Endothelial cell of umbilical vein (primary cell): Measurements from ENCODE around the gene ARMC5. TPM values are rescaled to one million over a fixed set of nuclear protein-coding genes. Genes with fewer than 3 reads are reported as not detected.

Experiments
- BruUV-seq: library from RNA; stranded (reverse); fragments of 400-500 nt; replicated peaks from 2 replicates; lab custom pipeline; 2021; lab: Mats Ljungman, UMichigan
- CTCF ChIA-PET: fragments of 300-600, 350-600 bp; sonication (Branson Sonifier 250); formaldehyde crosslinking; loops from one replicate; lab custom pipeline; 2021; ENCODE audit warnings: antibody characterized with exemption, inconsistent platforms; lab: Charles Lee
- POLR2A ChIA-PET: fragments of 300-600, 350-600 bp; sonication (Branson Sonifier 250); formaldehyde crosslinking; loops from one replicate; lab custom pipeline; 2021; ENCODE audit warnings: antibody characterized with exemption, inconsistent platforms; lab: Charles Lee
- DNase-seq: peaks from one replicate; pipeline ENCODE4 v3.0.0-alpha.2; 2011; ENCODE audit warnings: low read depth, low spot score
- FAIRE-seq: peaks from 2 replicates; lab custom pipeline; 2011; peaks lifted over from hg19 to GRCh38; lab: Jason Lieb, UNC
- H2AFZ ChIP-seq: 2 replicates; pipeline ENCODE4 v1.6.0; 2012; ENCODE audit warnings: low read depth, low read length, control low read depth, inconsistent platforms
- H3K27ac ChIP-seq: 2 replicates; pipeline ENCODE4 v1.5.1; 2011; ENCODE audit warnings: low read depth, mild to moderate bottlenecking, control low read depth, low read length, moderate library complexity; ENCODE audit not compliant: insufficient read depth
- H3K27me3 ChIP-seq, 2 experiments: 2 replicates each; pipeline versions ENCODE4 v1.6.0 to v1.6.1; 2011; ENCODE audit warnings: low read length in 2 of 2, mixed read lengths in 1 of 2; ENCODE audit not compliant: control insufficient read depth in 2 of 2, insufficient read depth in 2 of 2
- H3K36me3 ChIP-seq, 2 experiments: 2 replicates in 1 of 2; 3 replicates in 1 of 2; pipeline ENCODE4 v1.5.1; 2011; ENCODE audit warnings: low read length in 2 of 2, mild to moderate bottlenecking in 1 of 2, moderate library complexity in 1 of 2; ENCODE audit not compliant: control insufficient read depth in 2 of 2, insufficient read depth in 2 of 2; ENCODE audit errors: extremely low read depth in 1 of 2
- H3K4me1 ChIP-seq: 3 replicates; pipeline ENCODE4 v1.5.1; 2011; ENCODE audit warnings: mild to moderate bottlenecking, low read length; ENCODE audit not compliant: control insufficient read depth, insufficient read depth; ENCODE audit errors: extremely low read depth
- H3K4me2 ChIP-seq: 2 replicates; pipeline ENCODE4 v1.6.1; 2011; ENCODE audit warnings: low read length, control low read depth, mixed read lengths; ENCODE audit not compliant: insufficient read depth
- H3K4me3 ChIP-seq, 3 experiments: fragments of 200-600 bp in 1 of 3; sonication (generic), shearing (Covaris generic) in 1 of 3; replicated peaks in 1 of 3; 2 replicates each; pipeline ENCODE4 v1.5.1; 2011 to 2016; ENCODE audit warnings: control low read depth in 3 of 3, low read length in 3 of 3, mild to moderate bottlenecking in 2 of 3, inconsistent platforms in 1 of 3, low read depth in 1 of 3, moderate library complexity in 1 of 3; ENCODE audit not compliant: insufficient read depth in 1 of 3
- H3K79me2 ChIP-seq: 2 replicates; pipeline ENCODE4 v1.6.0; 2012; ENCODE audit warnings: low read length, inconsistent platforms; ENCODE audit not compliant: control insufficient read depth, insufficient read depth
- H3K9ac ChIP-seq: replicated peaks from 2 replicates; pipeline ENCODE3; 2011; ENCODE audit warnings: low read length, control low read depth; ENCODE audit not compliant: insufficient read depth; ENCODE audit errors: extremely low read depth
- H3K9me1 ChIP-seq: replicated peaks from 3 replicates; pipeline ENCODE4 v1.6.0; 2011; ENCODE audit warnings: mild to moderate bottlenecking, low read length; ENCODE audit not compliant: control insufficient read depth, insufficient read depth; ENCODE audit errors: extremely low read depth
- H3K9me3 ChIP-seq: replicated peaks from 2 replicates; pipeline ENCODE4 v1.5.1; 2012; ENCODE audit warnings: low read length, inconsistent platforms; ENCODE audit not compliant: control insufficient read depth, insufficient read depth
- H4K20me1 ChIP-seq: replicated peaks from 2 replicates; pipeline ENCODE3; 2011; ENCODE audit warnings: mild to moderate bottlenecking, low read length; ENCODE audit not compliant: control insufficient read depth, insufficient read depth; ENCODE audit errors: extremely low read depth
- EZH2 ChIP-seq: IDR thresholded peaks from 2 replicates; pipeline ENCODE4 v1.6.1; 2012; ENCODE audit warnings: borderline replicate concordance, low read depth, mild to moderate bottlenecking, moderate library complexity, low read length, inconsistent platforms; ENCODE audit not compliant: severe bottlenecking
- FOS ChIP-seq: IDR thresholded peaks from 2 replicates; pipeline ENCODE4 v1.6.1; 2011; ENCODE audit warnings: mild to moderate bottlenecking, low read length, moderate library complexity, borderline replicate concordance; ENCODE audit not compliant: insufficient read depth
- GATA2 ChIP-seq: IDR thresholded peaks from 2 replicates; pipeline ENCODE4 v1.7.0; 2011; ENCODE audit warnings: low read depth, mild to moderate bottlenecking, moderate library complexity, mixed read lengths, low read length; ENCODE audit not compliant: insufficient read length, insufficient read depth
- JUN ChIP-seq: IDR thresholded peaks from 2 replicates; pipeline ENCODE4 v1.6.1; 2011; ENCODE audit warnings: borderline replicate concordance, low read depth; ENCODE audit not compliant: insufficient read length, insufficient read depth
- MYC ChIP-seq: IDR thresholded peaks from one replicate; pipeline ENCODE4 v1.6.1; 2011; ENCODE audit warnings: mild to moderate bottlenecking, low read depth, low read length
- POLR2A ChIP-seq: IDR thresholded peaks from 2 replicates; pipeline ENCODE4 v1.6.1; 2012; ENCODE audit warnings: low read depth, mild to moderate bottlenecking, control low read depth, low read length
- POLR2AphosphoS5 ChIP-seq: IDR thresholded peaks from 2 replicates; pipeline ENCODE4 v1.6.1; 2012; ENCODE audit warnings: low read depth, mild to moderate bottlenecking, control low read depth, low read length, moderate library complexity; ENCODE audit not compliant: insufficient read depth
- dilution Hi-C: fragments of 300-500 bp; cut with MboI; formaldehyde crosslinking; loops from one replicate; pipeline ENCODE4 v1.15.0; 2019; ENCODE audit warnings: low sequenced_read_pairs; ENCODE audit not compliant: extremely low pct_ligation_motif_present
- intact Hi-C: fragments of 100-400 bp; cut with micrococcal nuclease; formaldehyde crosslinking; loops from one replicate; pipeline ENCODE4 v1.10.0; 2022
- polyA plus RNA-seq, 4 experiments: library from polyadenylated mRNA; depleted of rRNA in 3 of 4; stranded (reverse) in 3 of 4; unstranded in 1 of 4; fragments of >200 nt; gene quantifications; 2 replicates each; pipeline versions ENCODE4 v1.2.1 to v1.2.3, GENCODE V29; 2011 to 2012; ENCODE audit warnings: missing spikeins in 1 of 4
- total RNA-seq: library from RNA; stranded (reverse); gene quantifications from 2 replicates; pipeline ENCODE4 v1.2.3, GENCODE V29; 2021
- TF ChIP-seq, protein P1 (sequence below): IDR thresholded peaks from 2 replicates; pipeline ENCODE4 v1.6.1; 2011; ENCODE audit not compliant: insufficient read depth, insufficient read length
- TF ChIP-seq, protein P2 (sequence below), 2 donors: IDR thresholded peaks; 1 replicate in 1 of 2; 2 replicates in 1 of 2; pipeline ENCODE4 v1.5.1; 2011; ENCODE audit warnings: low read length in 2 of 2, mild to moderate bottlenecking in 2 of 2, moderate library complexity in 2 of 2, control low read depth in 1 of 2, inconsistent platforms in 1 of 2, low read depth in 1 of 2; ENCODE audit not compliant: insufficient read depth in 1 of 2; ENCODE audit errors: extremely low read depth in 1 of 2

Gene ARMC5
- total and polyA plus RNA-seq, 2 donors (not counting 3 experiments of a cell fraction or from before 2014, with no cell fraction given) = 17.3 to 18.8 TPM

DNA sequence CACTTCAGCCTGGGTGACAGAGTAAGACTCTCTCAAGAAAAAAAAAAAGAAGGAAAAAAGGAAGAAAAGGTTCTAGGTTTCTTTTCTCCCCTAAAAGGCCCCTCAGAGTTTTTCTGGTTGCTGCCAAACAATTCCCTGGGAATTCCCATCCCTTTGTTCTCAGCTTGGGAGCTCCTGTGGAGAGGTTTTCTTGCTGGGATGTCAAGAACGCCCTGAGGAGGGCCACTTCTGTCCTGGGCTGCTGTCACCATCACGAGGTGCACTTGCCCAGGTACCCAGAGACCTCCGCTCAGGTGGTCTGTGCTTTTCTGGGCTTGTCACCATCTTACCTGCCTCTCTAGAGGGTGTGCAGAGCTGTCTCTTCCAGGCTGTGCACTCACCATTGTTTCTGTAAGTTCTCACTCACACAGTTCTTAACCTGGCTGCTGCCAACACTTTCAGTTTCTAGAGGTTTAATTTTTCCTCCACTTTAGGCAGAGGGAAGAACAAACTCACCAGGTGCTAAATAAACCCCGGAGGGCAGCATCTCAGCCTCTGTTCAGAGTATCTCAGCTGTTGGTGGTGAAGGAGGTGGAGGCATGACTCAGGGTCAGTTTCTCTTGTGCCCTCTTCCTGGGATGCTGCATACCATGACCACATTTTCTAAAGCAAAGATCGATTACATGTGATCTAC lies 28.8 kb upstream of the ARMC5 start:
- no TSS peak for BruUV-seq
- TF ChIP-seq GATA2 = no peak
- no peak for TF ChIP-seq POLR2AphosphoS5
- no peak for TF ChIP-seq EZH2
- TF ChIP-seq JUN = no peak
- no peak for TF ChIP-seq FOS
- no peak for TF ChIP-seq MYC
- TF ChIP-seq, protein P1, sequence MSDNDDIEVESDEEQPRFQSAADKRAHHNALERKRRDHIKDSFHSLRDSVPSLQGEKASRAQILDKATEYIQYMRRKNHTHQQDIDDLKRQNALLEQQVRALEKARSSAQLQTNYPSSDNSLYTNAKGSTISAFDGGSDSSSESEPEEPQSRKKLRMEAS = no peak
- no peak for TF ChIP-seq POLR2A
- TF ChIP-seq, protein P2, sequence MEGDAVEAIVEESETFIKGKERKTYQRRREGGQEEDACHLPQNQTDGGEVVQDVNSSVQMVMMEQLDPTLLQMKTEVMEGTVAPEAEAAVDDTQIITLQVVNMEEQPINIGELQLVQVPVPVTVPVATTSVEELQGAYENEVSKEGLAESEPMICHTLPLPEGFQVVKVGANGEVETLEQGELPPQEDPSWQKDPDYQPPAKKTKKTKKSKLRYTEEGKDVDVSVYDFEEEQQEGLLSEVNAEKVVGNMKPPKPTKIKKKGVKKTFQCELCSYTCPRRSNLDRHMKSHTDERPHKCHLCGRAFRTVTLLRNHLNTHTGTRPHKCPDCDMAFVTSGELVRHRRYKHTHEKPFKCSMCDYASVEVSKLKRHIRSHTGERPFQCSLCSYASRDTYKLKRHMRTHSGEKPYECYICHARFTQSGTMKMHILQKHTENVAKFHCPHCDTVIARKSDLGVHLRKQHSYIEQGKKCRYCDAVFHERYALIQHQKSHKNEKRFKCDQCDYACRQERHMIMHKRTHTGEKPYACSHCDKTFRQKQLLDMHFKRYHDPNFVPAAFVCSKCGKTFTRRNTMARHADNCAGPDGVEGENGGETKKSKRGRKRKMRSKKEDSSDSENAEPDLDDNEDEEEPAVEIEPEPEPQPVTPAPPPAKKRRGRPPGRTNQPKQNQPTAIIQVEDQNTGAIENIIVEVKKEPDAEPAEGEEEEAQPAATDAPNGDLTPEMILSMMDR (IDR thresholded peaks at IDR 0.05; ENCODE audit: extremely low read depth in 1 of 2, insufficient read depth in 1 of 2, low read depth in 1 of 2, low read length in 2 of 2) = no peak
- peaks cover 4 to 6% of the 10 kb centered on the region in 2 experiments for H3K27me3 ChIP-seq
- no peak overlapping the region for H2AFZ ChIP-seq
- no peak overlapping the region for H3K9ac ChIP-seq
- H3K9me1 ChIP-seq = no peaks in the 10 kb centered on the region
- POLR2A ChIA-PET = no interaction called here
- no peaks in the 10 kb centered on the region for H3K79me2 ChIP-seq
- H3K9me3 ChIP-seq = no peaks in the 10 kb centered on the region
- no peaks in the 10 kb centered on the region for H3K36me3 ChIP-seq
- no peaks in the 10 kb centered on the region for H3K4me1 ChIP-seq
- H3K4me2 ChIP-seq = no peak overlapping the region
- no peak overlapping the region for H3K4me3 ChIP-seq
- no peaks in the 10 kb centered on the region for H4K20me1 ChIP-seq
- intact Hi-C loops (no loop called here), dilution Hi-C loops (no loop called here)
- no peak for DNase-seq
- FAIRE-seq = no peak
- CTCF ChIA-PET = interaction anchor here (1.2 to 3.1 kb wide), 4 partner anchors 9 to 48 kb away, joined by 3 to 14 read pairs (median 7); partner anchors contain the start of gene ZNF843
- no peak overlapping the region for H3K27ac ChIP-seq
